GM23248 (cell line): ENCODE data around the gene TSHR.

Experiments
- EZH2 ChIP-seq: fragments of 200-600 bp; sonication (generic); IDR thresholded peaks from 2 replicates; pipeline ENCODE4 v1.6.1; 2018; ENCODE audit warnings: antibody characterized with exemption, mild to moderate bottlenecking; ENCODE audit not compliant: insufficient read depth, poor library complexity, severe bottlenecking
- EZH2phosphoT487 ChIP-seq: fragments of 200-600 bp; sonication (generic); IDR thresholded peaks from 2 replicates; pipeline ENCODE4 v1.6.1; 2018; ENCODE audit warnings: antibody characterized with exemption, moderate library complexity, mild to moderate bottlenecking, low read depth; ENCODE audit not compliant: insufficient read depth

DNA sequence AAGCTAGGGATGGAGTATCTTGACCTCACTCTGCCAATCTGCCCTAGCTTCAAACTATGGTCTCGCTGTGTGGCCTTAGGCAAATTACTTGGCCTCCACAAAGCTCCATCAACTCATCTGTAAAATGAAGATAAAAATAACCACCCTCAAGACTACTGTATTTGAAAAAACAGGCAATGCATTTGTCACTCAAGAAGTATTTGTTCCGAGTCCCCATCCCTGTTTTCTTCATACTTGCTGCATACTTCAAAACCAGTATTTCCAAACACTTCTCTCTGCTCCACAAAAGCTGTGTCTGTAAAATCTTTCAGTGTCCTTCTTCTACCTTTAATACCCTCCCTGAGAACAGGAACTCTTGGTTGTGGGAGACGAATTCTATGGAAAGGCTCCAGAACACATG is 217.5 kb downstream of the TSHR start:
- no peak for TF ChIP-seq EZH2phosphoT487
- TF ChIP-seq EZH2 = no peak
